ENCODE data around the gene CDH8. TPM values are rescaled to one million over a fixed set of nuclear protein-coding genes. Genes with fewer than 3 reads are reported as not detected.

The CDH8 gene
- total and polyA plus RNA-seq, 2 of the 4 experiments (the other 2 are of a cell fraction): not detected

GRCh38 chr16:61908426-61908825 is 127.8 kb downstream of the CDH8 start:
- no peaks in the 10 kb centered on the region for H4K20me1 ChIP-seq (ENCODE audit: insufficient read depth, low read length)
- H3K9me1 ChIP-seq (ENCODE audit: insufficient read depth, low read length): no peaks in the 10 kb centered on the region
- intact Hi-C loops (cut with micrococcal nuclease) (no loop called here), in situ Hi-C loops (cut with MboI; ENCODE audit: low sequenced_read_pairs) (no loop called here), dilution Hi-C loops (cut with HindIII; ENCODE audit: low sequenced_read_pairs, unreplicated experiment) (no loop called here)
- H2BK15ac ChIP-seq (ENCODE audit: low read depth, low read length): no peak overlapping the region
- H3K14ac ChIP-seq (replicated peaks; ENCODE audit: low read depth, low read length): no peak overlapping the region
- no peak overlapping the region for H3K4me3 ChIP-seq (ENCODE audit: insufficient read depth, low read depth, low read length)
- H3K36me3 ChIP-seq (ENCODE audit: control insufficient read depth, insufficient read depth, low read length): no peaks in the 10 kb centered on the region
- ATAC-seq (ENCODE audit: low read depth) (no peak), DNase-seq (no peak)
- no peak overlapping the region for H3K4ac ChIP-seq (ENCODE audit: low read depth, low read length)
- no peaks in the 10 kb centered on the region for H3K4me1 ChIP-seq (ENCODE audit: control insufficient read depth, insufficient read depth, low read length)
- H2AFZ ChIP-seq (replicated peaks; ENCODE audit: low read length, poor library complexity): no peak overlapping the region
- no peak overlapping the region for H2BK20ac ChIP-seq (ENCODE audit: low read depth, low read length)
- ChIA-PET POLR2A (ENCODE audit: unreplicated experiment) (interaction anchor here (0.6 kb wide), 1 partner anchor 823 kb away, joined by 6 read pairs; no protein-coding TSS in a partner anchor), CTCF (no interaction called here)
- H4K5ac ChIP-seq (ENCODE audit: low read depth, low read length): no peak overlapping the region
- TF ChIP-seq NFE2L2 (IDR thresholded peaks at IDR 0.05; ENCODE audit: low read depth, low read length) (no peak), CEBPB (IDR thresholded peaks at IDR 0.05; ENCODE audit: low read depth, low read length) (no peak), MAZ (IDR thresholded peaks at IDR 0.05; ENCODE audit: borderline replicate concordance, low read depth, low read length) (no peak), RAD21 (IDR thresholded peaks at IDR 0.05; ENCODE audit: low read length) (no peak), POLR2A (IDR thresholded peaks at IDR 0.05; ENCODE audit: low read depth, low read length) (no peak), FOS (IDR thresholded peaks at IDR 0.05; ENCODE audit: low read depth, low read length) (no peak), MAFK (IDR thresholded peaks at IDR 0.05; ENCODE audit: low read depth, low read length) (no peak), MXI1 (IDR thresholded peaks at IDR 0.05; ENCODE audit: borderline replicate concordance, low read depth, low read length) (no peak), CTCF (conservative IDR thresholded peaks at IDR 0.05; ENCODE audit: low read depth, low read length) (no peak), BHLHE40 (IDR thresholded peaks at IDR 0.05; ENCODE audit: low read depth, low read length) (no peak), SMC3 (IDR thresholded peaks at IDR 0.05; ENCODE audit: low read depth, low read length) (no peak), RCOR1 (IDR thresholded peaks at IDR 0.05; ENCODE audit: insufficient replicate concordance, low read length) (no peak), CHD1 (IDR thresholded peaks at IDR 0.05; ENCODE audit: low read depth, low read length) (no peak), RFX5 (IDR thresholded peaks at IDR 0.05; ENCODE audit: low read depth, low read length) (no peak)
- TF ChIP-seq, protein P1, sequence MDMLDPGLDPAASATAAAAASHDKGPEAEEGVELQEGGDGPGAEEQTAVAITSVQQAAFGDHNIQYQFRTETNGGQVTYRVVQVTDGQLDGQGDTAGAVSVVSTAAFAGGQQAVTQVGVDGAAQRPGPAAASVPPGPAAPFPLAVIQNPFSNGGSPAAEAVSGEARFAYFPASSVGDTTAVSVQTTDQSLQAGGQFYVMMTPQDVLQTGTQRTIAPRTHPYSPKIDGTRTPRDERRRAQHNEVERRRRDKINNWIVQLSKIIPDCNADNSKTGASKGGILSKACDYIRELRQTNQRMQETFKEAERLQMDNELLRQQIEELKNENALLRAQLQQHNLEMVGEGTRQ (IDR thresholded peaks at IDR 0.05; ENCODE audit: low read depth, low read length): no peak
- TF ChIP-seq, protein P2, sequence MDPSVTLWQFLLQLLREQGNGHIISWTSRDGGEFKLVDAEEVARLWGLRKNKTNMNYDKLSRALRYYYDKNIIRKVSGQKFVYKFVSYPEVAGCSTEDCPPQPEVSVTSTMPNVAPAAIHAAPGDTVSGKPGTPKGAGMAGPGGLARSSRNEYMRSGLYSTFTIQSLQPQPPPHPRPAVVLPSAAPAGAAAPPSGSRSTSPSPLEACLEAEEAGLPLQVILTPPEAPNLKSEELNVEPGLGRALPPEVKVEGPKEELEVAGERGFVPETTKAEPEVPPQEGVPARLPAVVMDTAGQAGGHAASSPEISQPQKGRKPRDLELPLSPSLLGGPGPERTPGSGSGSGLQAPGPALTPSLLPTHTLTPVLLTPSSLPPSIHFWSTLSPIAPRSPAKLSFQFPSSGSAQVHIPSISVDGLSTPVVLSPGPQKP (IDR thresholded peaks at IDR 0.05; ENCODE audit: borderline replicate concordance, low read depth, low read length): no peak
- H3K9me3 ChIP-seq (ENCODE audit: control insufficient read depth, insufficient read depth, low read length): peaks cover 7% of the 10 kb centered on the region
- no peak overlapping the region for H3K4me2 ChIP-seq (ENCODE audit: low read depth, low read length)
- no peak overlapping the region for H4K91ac ChIP-seq (ENCODE audit: insufficient read depth, low read depth, low read length)
- no CpG with 5 or more reads among the region's 1 CpG for WGBS, 2 experiments (ENCODE audit: extremely low coverage in 2 of 2, insufficient read length in 1 of 2)
- no peak overlapping the region for H3K23ac ChIP-seq (ENCODE audit: low read depth, low read length)
- H3K79me1 ChIP-seq (ENCODE audit: low read depth in 1 of 2, low read length in 2 of 2): no peaks in the 10 kb centered on the region
- H3K56ac ChIP-seq (ENCODE audit: extremely low read depth, insufficient read depth, low read length): no peak overlapping the region
- no peak overlapping the region for H3K9ac ChIP-seq (ENCODE audit: low read depth, low read length)
- no peak overlapping the region for H2BK5ac ChIP-seq (ENCODE audit: low read depth, low read length, poor library complexity, severe bottlenecking)
- no peak overlapping the region for H2BK120ac ChIP-seq (ENCODE audit: low read depth, low read length)
- no peaks in the 10 kb centered on the region for H3K27me3 ChIP-seq (ENCODE audit: control insufficient read depth, insufficient read depth, low read length)
- H3K27ac ChIP-seq (ENCODE audit: insufficient read depth, low read length): no peak overlapping the region
- no peak overlapping the region for H2AK5ac ChIP-seq (ENCODE audit: low read depth, low read length)
- H4K8ac ChIP-seq (ENCODE audit: low read depth in 2 of 2, low read length in 2 of 2): no peak overlapping the region
- BruUV-seq (replicated peaks): no TSS peak
- no peak overlapping the region for H2AK9ac ChIP-seq (replicated peaks; ENCODE audit: low read depth, low read length, poor library complexity)
- no peak overlapping the region for H3K18ac ChIP-seq (ENCODE audit: low read depth, low read length)
